Prostate gland (tissue), 2 donors: ENCODE results near the gene METTL4.

ENCODE experiments used
- POLR2A ChIP-seq: fragments of 450-650 bp; IDR thresholded peaks from one replicate; pipeline ENCODE4 v1.6.1; 2016; ENCODE audit warnings: antibody characterized with exemption, mild to moderate bottlenecking
- POLR2AphosphoS5 ChIP-seq: sonication (generic); formaldehyde crosslinking; IDR thresholded peaks from one replicate; pipeline ENCODE4 v1.6.1; 2017; ENCODE audit warnings: antibody characterized with exemption
- TF ChIP-seq, protein P1 (sequence below), 4 experiments: fragments of 200-600 bp in 2 of 4; fragments of 450-650 bp in 2 of 4; sonication (generic) in 2 of 4; IDR thresholded peaks; 1 replicate in 3 of 4; 2 replicates in 1 of 4; pipeline ENCODE4 v1.5.1; 2016 to 2019; ENCODE audit warnings: antibody characterized with exemption in 4 of 4, mild to moderate bottlenecking in 2 of 4, moderate library complexity in 2 of 4

- TF ChIP-seq POLR2A (no peak), POLR2AphosphoS5 (no peak)
- TF ChIP-seq, protein P1, sequence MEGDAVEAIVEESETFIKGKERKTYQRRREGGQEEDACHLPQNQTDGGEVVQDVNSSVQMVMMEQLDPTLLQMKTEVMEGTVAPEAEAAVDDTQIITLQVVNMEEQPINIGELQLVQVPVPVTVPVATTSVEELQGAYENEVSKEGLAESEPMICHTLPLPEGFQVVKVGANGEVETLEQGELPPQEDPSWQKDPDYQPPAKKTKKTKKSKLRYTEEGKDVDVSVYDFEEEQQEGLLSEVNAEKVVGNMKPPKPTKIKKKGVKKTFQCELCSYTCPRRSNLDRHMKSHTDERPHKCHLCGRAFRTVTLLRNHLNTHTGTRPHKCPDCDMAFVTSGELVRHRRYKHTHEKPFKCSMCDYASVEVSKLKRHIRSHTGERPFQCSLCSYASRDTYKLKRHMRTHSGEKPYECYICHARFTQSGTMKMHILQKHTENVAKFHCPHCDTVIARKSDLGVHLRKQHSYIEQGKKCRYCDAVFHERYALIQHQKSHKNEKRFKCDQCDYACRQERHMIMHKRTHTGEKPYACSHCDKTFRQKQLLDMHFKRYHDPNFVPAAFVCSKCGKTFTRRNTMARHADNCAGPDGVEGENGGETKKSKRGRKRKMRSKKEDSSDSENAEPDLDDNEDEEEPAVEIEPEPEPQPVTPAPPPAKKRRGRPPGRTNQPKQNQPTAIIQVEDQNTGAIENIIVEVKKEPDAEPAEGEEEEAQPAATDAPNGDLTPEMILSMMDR (IDR thresholded peaks at IDR 0.05), result no peak
Observed at GRCh38 chr18:2618009-2618408, 46.7 kb upstream of the METTL4 start.
